ENCODE data around the gene ESRRA.
A peak's percentile ranks its signal among the peaks of the same experiment; 100 is the strongest.

ESRRA gene

GRCh38 chr11:64334764-64335735, 29.7 kb downstream of the ESRRA start:
- DNase-seq: no peak

DNA sequence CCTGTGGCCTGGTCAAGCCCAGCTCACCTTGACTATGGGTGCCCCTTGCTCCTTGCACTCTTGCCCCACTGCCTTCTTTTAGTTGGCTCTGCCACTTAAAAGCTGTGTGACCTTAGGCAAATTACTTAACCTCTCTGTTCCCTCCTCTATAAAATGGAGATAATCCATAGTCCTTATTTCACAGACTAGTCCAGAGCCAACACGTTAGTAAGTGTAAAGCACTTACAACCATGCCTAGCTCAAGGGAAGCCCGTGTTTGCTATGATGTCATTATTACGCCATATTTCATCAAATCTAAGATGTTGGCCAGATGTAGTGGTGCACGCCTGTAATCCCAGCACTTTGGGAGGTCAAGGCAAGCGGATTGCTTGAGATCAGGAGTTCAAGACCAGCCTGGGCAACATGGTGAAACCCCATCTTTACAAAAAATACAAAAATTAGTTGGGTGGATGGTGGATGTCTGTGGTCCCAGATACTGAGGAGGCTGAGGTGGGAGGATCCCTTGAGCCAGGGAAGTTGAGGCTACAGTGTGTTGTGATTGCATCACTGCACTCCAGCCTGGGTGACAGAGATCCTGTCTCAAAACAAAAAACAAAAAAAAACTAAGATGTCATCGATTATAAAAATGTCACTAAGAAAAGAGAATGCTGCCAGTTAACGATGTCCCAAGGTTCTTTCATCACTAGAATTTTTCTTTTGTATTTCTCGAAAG, 32.4 kb downstream of the ESRRA start:
- no peak for DNase-seq

DNA sequence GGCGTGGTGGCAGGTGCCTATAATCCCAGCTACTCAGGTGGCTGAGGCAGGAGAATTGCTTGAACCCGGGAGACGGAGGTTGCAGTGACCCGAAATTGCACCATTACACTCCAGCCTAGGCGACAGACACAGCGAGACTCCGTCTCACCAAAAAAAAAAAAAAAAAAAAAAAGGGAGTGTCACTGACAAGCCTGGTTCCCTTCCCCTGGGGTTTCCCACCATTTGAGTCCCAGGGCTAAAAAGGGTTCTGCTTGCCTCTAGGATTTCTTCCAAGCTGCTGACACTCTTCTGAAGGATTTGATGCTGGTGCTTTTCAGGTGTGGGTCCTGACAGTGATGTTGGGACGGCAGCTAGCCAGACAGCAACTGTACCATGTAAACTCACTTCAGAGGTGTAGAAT, 33.4 kb downstream of the ESRRA start:
- DNase-seq: no peak

GRCh38 chr11:64339286-64339685, 34.0 kb downstream of the ESRRA start:
- DNase-seq: no peak

GRCh38 chr11:64339754-64340408, 34.6 kb downstream of the ESRRA start, which contains the start of gene CCDC88B:
Gene CCDC88B, plus strand, starts transcription at chr11:64340204. Its CDS starts 63 bp downstream, at chr11:64340267.
- DNase-seq: peak; percentile 87

GRCh38 chr11:64340671-64341335, 35.5 kb downstream of the ESRRA start:
- peak; percentile 54 for DNase-seq

GRCh38 chr11:64341429-64341828, 36.1 kb downstream of the ESRRA start:
- no peak for DNase-seq

GRCh38 chr11:64341851-64342791, 36.8 kb downstream of the ESRRA start:
- DNase-seq: peak; percentile 85

DNA sequence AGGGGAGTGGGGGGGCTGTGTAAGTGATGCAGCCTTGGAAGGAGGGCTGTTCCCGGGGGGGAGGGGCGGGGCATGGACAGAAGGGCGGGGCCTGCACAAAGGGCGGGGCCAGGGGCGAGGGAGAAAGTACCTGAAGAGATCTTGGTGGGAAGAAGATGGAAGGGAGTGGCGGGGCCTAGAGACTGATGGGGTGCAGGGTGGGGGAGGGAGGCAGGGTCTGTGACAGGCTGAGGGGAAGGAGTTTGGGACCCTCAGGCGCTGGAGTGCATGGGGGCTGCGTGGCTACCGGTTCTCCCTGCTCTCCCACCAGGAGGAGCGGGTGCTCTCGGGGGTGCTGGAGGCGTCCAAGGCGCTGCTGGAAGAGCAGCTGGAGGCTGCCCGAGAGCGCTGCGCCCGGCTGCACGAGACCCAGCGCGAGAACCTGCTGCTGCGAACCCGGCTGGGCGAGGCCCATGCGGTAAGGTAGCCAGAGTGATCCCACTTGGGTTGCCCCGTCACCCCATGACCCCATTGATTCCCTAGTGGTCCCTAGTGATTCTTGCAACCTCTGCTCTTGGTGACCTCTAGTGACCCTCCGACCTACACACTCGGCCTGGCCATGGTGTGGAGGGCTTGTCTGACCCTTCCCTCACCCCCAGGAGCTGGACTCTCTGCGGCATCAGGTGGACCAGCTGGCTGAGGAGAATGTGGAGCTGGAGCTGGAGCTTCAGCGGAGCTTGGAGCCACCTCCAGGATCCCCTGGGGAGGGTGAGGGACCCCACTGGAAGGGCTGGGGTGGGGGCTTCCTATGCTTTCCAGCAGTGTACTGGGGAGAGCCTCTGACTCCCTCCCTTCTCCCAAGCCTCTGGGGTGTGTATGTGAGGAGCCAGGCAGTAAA, 37.8 kb downstream of the ESRRA start:
- no peak for DNase-seq

GRCh38 chr11:64343767-64344559, 38.6 kb downstream of the ESRRA start:
- no peak for DNase-seq

GRCh38 chr11:64344787-64345186, 39.5 kb downstream of the ESRRA start:
- DNase-seq: no peak

GRCh38 chr11:64347193-64347867, 42.0 kb downstream of the ESRRA start:
- no peak for DNase-seq

- DNase-seq: no peak
Observed at GRCh38 chr11:64348383-64349024, 43.2 kb downstream of the ESRRA start.

GRCh38 chr11:64349025-64349387, 43.7 kb downstream of the ESRRA start:
- DNase-seq: no peak

DNA sequence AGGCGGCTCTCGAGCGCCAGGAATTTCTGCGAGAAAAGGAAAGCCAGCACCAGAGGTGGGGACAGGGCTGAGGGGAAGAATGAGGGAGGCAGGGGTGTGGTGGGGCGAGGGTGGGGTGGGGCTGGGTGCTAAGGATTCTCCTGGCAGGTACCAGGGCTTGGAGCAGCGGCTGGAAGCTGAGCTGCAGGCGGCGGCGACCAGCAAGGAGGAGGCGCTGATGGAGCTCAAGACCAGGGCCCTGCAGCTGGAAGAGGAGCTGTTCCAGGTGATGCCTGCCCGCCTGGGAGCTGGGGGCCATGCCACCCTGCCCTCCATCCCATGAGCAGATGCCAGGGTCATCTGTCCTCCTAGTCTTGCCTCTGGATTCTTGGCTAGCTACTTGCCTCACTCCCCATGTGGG, 44.1 kb downstream of the ESRRA start:
- DNase-seq: no peak

DNA sequence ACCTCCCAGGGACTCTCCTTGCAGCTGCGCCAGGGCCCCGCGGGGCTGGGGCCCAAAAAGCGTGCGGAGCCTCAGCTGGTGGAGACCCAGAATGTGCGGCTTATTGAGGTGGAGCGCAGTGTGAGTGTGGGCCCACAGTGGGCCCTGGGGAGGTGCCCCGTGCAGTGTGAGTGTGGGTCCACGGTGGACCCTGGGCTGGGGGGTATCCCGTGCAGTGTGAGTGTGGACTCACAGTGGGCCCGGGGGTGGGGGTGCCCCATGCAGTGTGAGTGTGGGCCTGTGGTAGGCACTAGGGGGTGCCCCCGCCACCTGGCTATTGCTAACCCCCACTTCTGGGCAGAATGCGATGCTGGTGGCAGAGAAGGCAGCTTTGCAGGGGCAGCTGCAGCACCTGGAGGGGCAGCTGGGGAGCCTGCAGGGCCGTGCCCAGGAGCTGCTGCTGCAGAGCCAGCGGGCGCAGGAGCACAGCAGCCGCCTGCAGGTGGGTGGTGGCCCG, 45.9 kb downstream of the ESRRA start:
- DNase-seq: no peak

DNA sequence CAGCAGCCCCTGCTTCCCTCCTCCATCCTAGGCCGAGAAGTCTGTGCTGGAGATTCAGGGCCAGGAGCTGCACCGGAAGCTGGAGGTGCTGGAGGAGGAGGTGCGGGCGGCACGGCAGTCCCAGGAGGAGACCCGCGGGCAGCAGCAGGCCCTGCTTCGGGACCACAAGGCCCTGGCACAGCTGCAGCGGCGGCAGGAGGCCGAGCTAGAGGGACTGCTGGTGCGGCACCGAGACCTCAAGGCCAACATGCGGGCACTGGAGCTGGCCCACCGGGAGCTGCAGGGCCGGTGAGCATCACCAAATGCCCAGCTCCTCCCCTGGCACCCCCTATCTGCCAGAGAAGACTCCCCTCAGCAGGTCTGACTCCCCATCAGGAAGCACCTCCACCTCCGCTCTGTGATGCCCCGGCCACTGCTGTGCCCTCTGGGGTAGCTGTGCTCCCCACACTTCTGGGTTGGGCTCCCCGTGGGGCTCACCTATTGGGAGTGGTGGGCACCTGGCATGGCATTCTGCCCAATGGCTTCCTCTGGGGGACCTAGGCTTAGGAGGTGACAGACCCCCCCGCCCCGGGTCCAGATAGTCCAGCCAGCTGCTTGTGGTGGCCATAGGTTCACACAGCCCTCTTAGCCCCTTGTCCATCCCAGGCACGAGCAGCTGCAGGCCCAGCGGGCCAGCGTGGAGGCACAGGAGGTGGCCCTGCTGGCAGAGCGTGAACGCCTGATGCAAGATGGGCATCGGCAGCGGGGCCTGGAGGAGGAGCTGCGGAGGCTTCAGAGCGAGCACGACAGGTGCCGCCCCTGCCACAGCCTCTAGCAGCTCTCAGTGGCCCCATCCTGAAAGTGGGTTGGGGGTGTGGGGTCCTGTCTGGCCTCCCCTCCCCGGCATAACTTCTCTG, 47.0 kb downstream of the ESRRA start:
- DNase-seq: no peak

Measured in CD4-positive, alpha-beta T cell treated with Interleukin-4 for 4 hours (primary cell).